Measurements from ENCODE around the gene GARS1. TPM values are rescaled to one million over a fixed set of nuclear protein-coding genes. Genes with fewer than 3 reads are reported as not detected.

GARS1 gene
- total and polyA plus RNA-seq, 9 of the 15 experiments (the other 6 are each of a cell fraction or from before 2014, with no cell fraction given) = 142 to 769 (median 272) TPM

- no peak for TF ChIP-seq USF2 (CRISPR knock-in tag; IDR thresholded peaks at IDR 0.05)
- no peak for TF ChIP-seq ZNF121 (CRISPR knock-in tag; conservative IDR thresholded peaks at IDR 0.05)
Measured at GRCh38 chr7:30681331-30681797, 86.7 kb downstream of the GARS1 start (continued).

- no peaks in the 10 kb centered on the region for H3K79me2 ChIP-seq (ENCODE audit: control insufficient read depth, insufficient read depth, low read length)
- in situ Hi-C loops (cut with MboI) = no loop called here
- ChIA-PET POLR2A (no interaction called here), CTCF (ENCODE audit: low intra/inter-chr PET ratio) (no interaction called here)
- H3K27me3 ChIP-seq (ENCODE audit: control insufficient read depth in 2 of 2, insufficient read depth in 2 of 2, low read length in 2 of 2) = peaks cover 22 to 72% of the 10 kb centered on the region in 2 experiments
- no peak overlapping the region for H3K27ac ChIP-seq (ENCODE audit: extremely low read depth, low read depth, low read length)
- H3K9me3 ChIP-seq (replicated peaks; ENCODE audit: control insufficient read depth, insufficient read depth, low read depth, low read length) = no peaks in the 10 kb centered on the region
- H4K20me1 ChIP-seq (replicated peaks; ENCODE audit: control insufficient read depth, insufficient read depth, low read length) = peaks cover 23% of the 10 kb centered on the region
- no peak overlapping the region for H3K4me2 ChIP-seq (ENCODE audit: insufficient read depth, low read length)
- no peak overlapping the region for H3K4me3 ChIP-seq
- H3K36me3 ChIP-seq (ENCODE audit: control insufficient read depth, insufficient read depth, low read length) = no peaks in the 10 kb centered on the region
- H3K9ac ChIP-seq (ENCODE audit: insufficient read depth in 1 of 2, low read depth in 2 of 2, low read length in 2 of 2) = no peak overlapping the region
- no peak overlapping the region for H2AFZ ChIP-seq (ENCODE audit: low read depth, low read length)
- WGBS (ENCODE audit: insufficient coverage, low coverage, missing lambda C conversion rate) = 34% methylated on average over 22 of the region's 40 CpGs
- TF ChIP-seq EZH2 (IDR thresholded peaks at IDR 0.05; ENCODE audit: borderline replicate concordance, low read depth, low read length) = no peak
- H3K4me1 ChIP-seq (replicated peaks in 1 of 2; ENCODE audit: control insufficient read depth in 2 of 2, insufficient read depth in 2 of 2, low read length in 2 of 2) = peaks cover 0 to 15% of the 10 kb centered on the region in 2 experiments; a peak in 1 of 5 replicates
- no peak for DNase-seq (ENCODE audit: extremely low read depth in 1 of 4, low spot score in 3 of 4)
- H3K9me1 ChIP-seq (ENCODE audit: control insufficient read depth, insufficient read depth, low read length) = no peaks in the 10 kb centered on the region
- FAIRE-seq = no peak
- no peak for ATAC-seq
- no TSS peak for BruUV-seq (replicated peaks)
- intact Hi-C loops (cut with micrococcal nuclease) = no loop called here
Measured at GRCh38 chr7:30681815-30682211, 87.1 kb downstream of the GARS1 start.
